Gastrocnemius medialis (tissue), 4 donors: Measurements from ENCODE around the gene GGA1. TPM values are rescaled to one million over a fixed set of nuclear protein-coding genes. Genes with fewer than 3 reads are reported as not detected.

Source experiments
- ATAC-seq, 2 donors: fragments of 150-250 bp; one replicate each; pipeline ENCODE4 v1.9.1; 2016
- DNase-seq, 2 donors: peaks; one replicate each; pipeline ENCODE4 v3.0.0-alpha.2; 2019
- H3K27ac ChIP-seq, 4 donors: fragments of 200-600 bp; sonication (generic); 1 replicate in 1 of 4; 2 replicates in 3 of 4; pipeline ENCODE4 v1.5.1; 2016 to 2018; ENCODE audit warnings: mild to moderate bottlenecking in 2 of 4, moderate library complexity in 1 of 4
- H3K27me3 ChIP-seq, 3 donors: fragments of 200-600 bp; sonication (generic) in 2 of 3; 1 replicate in 1 of 3; 2 replicates in 2 of 3; pipeline versions ENCODE4 v1.5.1 to v1.6.0; 2016 to 2019; ENCODE audit warnings: mild to moderate bottlenecking in 1 of 3, moderate library complexity in 1 of 3
- H3K36me3 ChIP-seq, 2 donors: fragments of 200-600 bp; sonication (generic) in 1 of 2; one replicate each; pipeline ENCODE4 v1.5.1; 2017 to 2018
- H3K4me1 ChIP-seq, 2 donors: fragments of 200-600 bp; sonication (generic) in 1 of 2; one replicate each; pipeline ENCODE4 v1.5.1; 2016 to 2017; ENCODE audit warnings: mild to moderate bottlenecking in 2 of 2
- H3K4me3 ChIP-seq, 4 donors: fragments of 200-600 bp; sonication (generic) in 3 of 4; 1 replicate in 1 of 4; 2 replicates in 3 of 4; pipeline ENCODE4 v1.5.1; 2016 to 2019; ENCODE audit warnings: mild to moderate bottlenecking in 2 of 4
- H3K9me3 ChIP-seq, 3 donors: fragments of 200-600 bp; sonication (generic) in 2 of 3; 1 replicate in 1 of 3; 2 replicates in 2 of 3; pipeline ENCODE4 v1.5.1; 2016 to 2019
- POLR2A ChIP-seq, 2 donors: fragments of 450-650 bp; IDR thresholded peaks; one replicate each; pipeline ENCODE4 v1.6.1; 2017; ENCODE audit warnings: antibody characterized with exemption in 2 of 2, mild to moderate bottlenecking in 2 of 2, moderate library complexity in 2 of 2
- in situ Hi-C, 4 donors: fragments of 200-750 bp; cut with MboI; loops; one replicate each; pipeline versions ENCODE4 v1.15.0 to v1.8.0; 2017; ENCODE audit warnings: low sequenced_read_pairs in 4 of 4
- intact Hi-C: fragments of 100-400 bp; cut with DNase I; formaldehyde crosslinking; loops from one replicate; pipeline ENCODE4 v1.15.1; 2023; ENCODE audit warnings: low total_unique reads
- total RNA-seq, 4 donors: library from RNA; depleted of rRNA; stranded (reverse); fragments of >200 nt; gene quantifications; one replicate each; pipeline versions ENCODE4 v1.1.0 to v1.2.3, GENCODE V29; 2016
- TF ChIP-seq, protein P1 (sequence below), 5 experiments: fragments of 450-650 bp in 3 of 5; fragments of 200-600 bp in 2 of 5; sonication (generic) in 2 of 5; IDR thresholded peaks in 4 of 5; conservative IDR thresholded peaks in 1 of 5; 1 replicate in 4 of 5; 2 replicates in 1 of 5; pipeline ENCODE4 v1.5.1; 2016 to 2019; ENCODE audit warnings: antibody characterized with exemption in 5 of 5, mild to moderate bottlenecking in 3 of 5, moderate library complexity in 3 of 5

The GGA1 gene
- total RNA-seq, 4 donors from 2014 or later: 39.0 to 48.8 (median 45.0) TPM

DNA sequence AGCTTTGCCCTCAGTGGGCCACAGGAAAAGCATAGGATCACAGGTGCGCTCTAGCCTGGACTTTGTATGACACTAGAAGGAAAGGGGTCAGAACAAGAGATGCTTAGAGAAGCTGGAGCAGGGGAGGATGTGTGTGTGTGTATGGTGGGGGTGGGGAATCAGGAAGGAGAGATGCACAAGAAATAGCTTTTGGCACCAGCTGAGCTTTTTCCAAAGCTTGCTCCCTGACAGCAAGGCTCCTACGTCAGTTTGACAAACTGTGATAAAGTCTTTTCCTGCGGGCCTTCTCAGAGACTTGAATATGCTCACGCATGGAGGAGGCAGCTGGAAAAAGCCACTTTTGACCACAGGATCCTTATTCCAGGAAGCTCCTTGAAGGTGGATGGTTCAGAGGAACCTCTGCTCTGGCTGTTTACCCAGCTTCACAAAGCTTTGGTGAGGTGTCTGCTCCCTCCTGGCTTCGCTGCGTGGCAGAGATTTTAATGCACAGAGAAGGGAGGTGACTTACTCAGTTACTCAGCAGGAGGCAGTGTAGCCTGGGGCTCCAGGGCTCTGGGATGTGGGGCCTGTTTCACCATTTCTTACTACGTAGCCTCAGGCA is 44.4 kb upstream of the GGA1 start:
- no peaks in the 10 kb centered on the region for H3K36me3 ChIP-seq
- peaks cover 22 to 25% of the 10 kb centered on the region in 2 donors for H3K4me1 ChIP-seq
- in situ Hi-C loops (no loop called here), intact Hi-C loops (no loop called here)
- DNase-seq (no peak), ATAC-seq (no peak)
- H3K9me3 ChIP-seq: no peaks in the 10 kb centered on the region
- H3K27ac ChIP-seq: peak overlapping the region; percentile 83 to 91 (median 86)
- peaks cover 17 to 33% (median 29%) of the 10 kb centered on the region in 3 donors for H3K27me3 ChIP-seq
- TF ChIP-seq, protein P1, sequence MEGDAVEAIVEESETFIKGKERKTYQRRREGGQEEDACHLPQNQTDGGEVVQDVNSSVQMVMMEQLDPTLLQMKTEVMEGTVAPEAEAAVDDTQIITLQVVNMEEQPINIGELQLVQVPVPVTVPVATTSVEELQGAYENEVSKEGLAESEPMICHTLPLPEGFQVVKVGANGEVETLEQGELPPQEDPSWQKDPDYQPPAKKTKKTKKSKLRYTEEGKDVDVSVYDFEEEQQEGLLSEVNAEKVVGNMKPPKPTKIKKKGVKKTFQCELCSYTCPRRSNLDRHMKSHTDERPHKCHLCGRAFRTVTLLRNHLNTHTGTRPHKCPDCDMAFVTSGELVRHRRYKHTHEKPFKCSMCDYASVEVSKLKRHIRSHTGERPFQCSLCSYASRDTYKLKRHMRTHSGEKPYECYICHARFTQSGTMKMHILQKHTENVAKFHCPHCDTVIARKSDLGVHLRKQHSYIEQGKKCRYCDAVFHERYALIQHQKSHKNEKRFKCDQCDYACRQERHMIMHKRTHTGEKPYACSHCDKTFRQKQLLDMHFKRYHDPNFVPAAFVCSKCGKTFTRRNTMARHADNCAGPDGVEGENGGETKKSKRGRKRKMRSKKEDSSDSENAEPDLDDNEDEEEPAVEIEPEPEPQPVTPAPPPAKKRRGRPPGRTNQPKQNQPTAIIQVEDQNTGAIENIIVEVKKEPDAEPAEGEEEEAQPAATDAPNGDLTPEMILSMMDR (IDR thresholded peaks at IDR 0.05 in 4 of 5, conservative IDR thresholded peaks at IDR 0.05 in 1 of 5): no peak
- no peak for TF ChIP-seq POLR2A (IDR thresholded peaks at IDR 0.05)
- no peak overlapping the region for H3K4me3 ChIP-seq

DNA sequence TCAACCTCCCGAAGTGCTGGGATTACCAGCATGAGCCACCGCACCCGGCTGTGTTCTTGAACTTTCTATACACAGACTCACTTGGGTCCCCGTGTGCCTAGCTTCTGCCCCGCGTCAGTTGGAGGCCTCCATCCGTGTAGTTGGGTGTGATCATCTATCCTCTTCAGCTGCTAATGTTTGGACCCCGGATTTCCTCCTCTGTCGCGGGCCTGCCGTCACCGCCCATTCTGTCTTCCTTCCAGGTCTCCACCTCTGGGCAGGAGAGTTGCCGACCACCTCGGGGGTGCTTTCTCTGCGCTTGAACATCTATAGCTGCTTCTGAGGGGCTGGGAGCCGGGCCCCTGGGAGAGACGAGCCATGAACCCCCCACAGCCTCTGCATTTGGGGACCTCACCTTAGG is 42.8 kb upstream of the GGA1 start:
- DNase-seq: no peak
- H3K4me3 ChIP-seq: no peak overlapping the region
- ATAC-seq: no peak
- in situ Hi-C loops: no loop called here
- H3K27ac ChIP-seq: peak overlapping the region; percentile 34 to 83 (median 52)
- TF ChIP-seq, protein P1 (IDR thresholded peaks at IDR 0.05 in 4 of 5, conservative IDR thresholded peaks at IDR 0.05 in 1 of 5): no peak
- TF ChIP-seq POLR2A (IDR thresholded peaks at IDR 0.05): no peak
- intact Hi-C loops: no loop called here
- H3K4me1 ChIP-seq: peaks cover 22 to 25% of the 10 kb centered on the region in 2 donors
- H3K27me3 ChIP-seq: peaks cover 13 to 30% (median 26%) of the 10 kb centered on the region in 3 donors
- no peaks in the 10 kb centered on the region for H3K36me3 ChIP-seq
- no peaks in the 10 kb centered on the region for H3K9me3 ChIP-seq

DNA sequence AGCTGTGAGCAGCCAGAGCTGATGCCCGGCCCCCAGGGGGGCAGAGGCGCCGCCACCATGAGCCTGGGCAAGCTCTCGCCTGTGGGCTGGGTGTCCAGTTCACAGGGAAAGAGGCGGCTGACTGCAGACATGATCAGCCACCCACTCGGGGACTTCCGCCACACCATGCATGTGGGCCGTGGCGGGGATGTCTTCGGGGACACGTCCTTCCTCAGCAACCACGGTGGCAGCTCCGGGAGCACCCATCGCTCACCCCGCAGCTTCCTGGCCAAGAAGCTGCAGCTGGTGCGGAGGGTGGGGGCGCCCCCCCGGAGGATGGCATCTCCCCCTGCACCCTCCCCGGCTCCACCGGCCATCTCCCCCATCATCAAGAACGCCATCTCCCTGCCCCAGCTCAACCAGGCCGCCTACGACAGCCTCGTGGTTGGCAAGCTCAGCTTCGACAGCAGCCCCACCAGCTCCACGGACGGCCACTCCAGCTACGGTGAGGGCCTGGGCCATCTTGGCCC is 42.3 kb upstream of the GGA1 start:
- TF ChIP-seq, protein P1 (IDR thresholded peaks at IDR 0.05 in 4 of 5, conservative IDR thresholded peaks at IDR 0.05 in 1 of 5): no peak
- no peak for TF ChIP-seq POLR2A (IDR thresholded peaks at IDR 0.05)
- in situ Hi-C loops: no loop called here
- Histone ChIP-seq H3K36me3 (no peaks in the 10 kb centered on the region), H3K4me1 (peaks cover 22% of the 10 kb centered on the region in 2 donors), H3K27ac (peak overlapping the region; percentile 34 to 83 (median 52)), H3K9me3 (no peaks in the 10 kb centered on the region), H3K27me3 (peaks cover 7 to 25% (median 21%) of the 10 kb centered on the region in 3 donors), H3K4me3 (no peak overlapping the region)
- ATAC-seq (no peak), DNase-seq (no peak)
- intact Hi-C loops: no loop called here

DNA sequence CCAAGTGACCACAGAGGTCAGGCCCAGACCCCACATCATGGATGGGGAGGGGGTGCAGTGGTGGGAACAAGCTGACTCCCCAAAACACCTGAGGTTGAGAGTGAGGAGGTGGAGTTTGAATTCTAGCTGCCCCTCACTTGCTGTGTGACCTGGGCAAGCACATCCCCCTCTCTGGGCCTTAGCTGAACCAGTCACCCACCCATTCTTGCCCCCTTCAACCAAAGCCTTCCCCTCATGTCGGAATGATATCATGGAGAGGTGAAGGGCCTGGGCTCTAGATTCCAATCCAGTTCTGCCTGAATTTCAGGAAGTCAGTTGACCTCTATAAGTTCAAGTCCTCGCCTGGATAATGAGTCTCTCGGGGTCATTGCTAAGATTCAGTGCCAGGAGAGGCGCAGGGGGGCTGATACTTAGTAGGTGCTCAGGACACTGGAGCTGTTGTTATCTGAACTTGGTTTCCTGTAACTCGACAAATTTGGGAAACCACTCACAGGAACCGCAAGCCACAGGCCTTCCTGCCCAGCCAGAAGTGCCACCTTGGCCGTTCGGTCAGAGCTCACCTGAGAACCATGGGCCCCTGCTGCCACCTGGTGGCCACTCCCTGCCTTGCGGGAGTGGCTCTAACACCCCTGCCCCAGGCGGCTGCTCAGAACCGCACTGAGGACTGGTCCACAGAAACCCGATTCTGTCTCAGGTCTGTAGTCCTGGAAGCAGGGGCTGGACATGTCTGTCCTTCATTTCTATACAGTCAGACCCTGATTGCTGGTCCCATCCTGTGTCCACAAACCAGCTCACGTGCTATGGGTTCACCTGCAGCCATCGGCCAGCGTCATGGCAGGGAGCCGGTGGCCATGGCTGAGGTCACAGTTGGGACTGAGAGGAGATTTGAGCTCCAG is 41.5 kb upstream of the GGA1 start:
- Histone ChIP-seq H3K9me3 (no peaks in the 10 kb centered on the region), H3K4me1 (peaks cover 14 to 20% of the 10 kb centered on the region in 2 donors), H3K4me3 (no peak overlapping the region), H3K27me3 (peaks cover 3 to 17% (median 13%) of the 10 kb centered on the region in 3 donors), H3K27ac (peak overlapping the region; percentile 34 to 83 (median 52)), H3K36me3 (no peaks in the 10 kb centered on the region)
- no peak for TF ChIP-seq POLR2A (IDR thresholded peaks at IDR 0.05)
- TF ChIP-seq, protein P1 (IDR thresholded peaks at IDR 0.05 in 4 of 5, conservative IDR thresholded peaks at IDR 0.05 in 1 of 5): peak; percentile 90 to 97 (median 93)
- DNase-seq (peak; percentile 41 to 61), ATAC-seq (peak; percentile 73 to 75)
- intact Hi-C loops: loop anchor here (1.0 kb wide), 1 partner anchor 28 kb away; no protein-coding TSS in a partner anchor
- in situ Hi-C loops: no loop called here
